Activated CD4-positive, CD25-positive, alpha-beta regulatory T cell treated with anti-CD3 and anti-CD28 coated beads, Interleukin-2, amount 50 U/mL, for 72 hours (primary cell): Measurements from ENCODE around the gene PDLIM1.

Experiments
- DNase-seq: peaks from one replicate; pipeline ENCODE4 v3.0.0; 2021

Gene PDLIM1

DNA sequence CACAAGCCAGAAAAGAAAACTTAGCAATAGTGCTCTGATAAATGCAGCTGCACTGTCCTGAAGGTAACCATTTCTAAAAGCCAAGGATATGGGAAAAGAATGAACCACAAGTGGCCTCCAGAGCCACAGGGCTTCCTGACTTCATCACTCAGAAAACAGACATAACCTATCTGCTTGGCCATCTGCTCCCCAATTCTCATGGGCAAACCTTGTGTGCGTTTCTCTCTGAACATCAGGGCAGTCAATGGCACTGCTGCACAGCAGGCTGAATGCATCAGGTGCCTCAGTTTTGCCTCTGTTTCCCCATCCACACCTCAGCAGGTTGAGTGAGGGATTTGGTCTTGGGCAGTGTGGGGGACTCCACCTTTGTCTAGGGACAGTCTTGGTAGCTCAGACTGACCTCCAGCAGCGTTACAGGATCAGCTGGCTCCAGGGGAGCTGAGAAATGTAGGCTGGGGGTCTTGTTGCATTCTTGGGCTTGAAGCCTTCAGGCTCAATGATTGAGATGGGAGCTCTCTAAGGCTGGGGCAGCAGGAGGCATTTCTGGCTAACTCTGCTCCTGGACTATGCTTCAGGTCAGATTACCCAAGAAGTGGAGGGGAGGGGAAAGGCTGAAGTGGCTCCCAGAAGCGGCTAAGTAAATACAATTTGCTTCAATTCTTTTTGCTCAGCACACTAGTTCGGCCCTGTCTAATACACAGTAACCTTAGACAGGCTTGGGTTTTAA, 23.6 kb upstream of the PDLIM1 start:
- DNase-seq = no peak

DNA sequence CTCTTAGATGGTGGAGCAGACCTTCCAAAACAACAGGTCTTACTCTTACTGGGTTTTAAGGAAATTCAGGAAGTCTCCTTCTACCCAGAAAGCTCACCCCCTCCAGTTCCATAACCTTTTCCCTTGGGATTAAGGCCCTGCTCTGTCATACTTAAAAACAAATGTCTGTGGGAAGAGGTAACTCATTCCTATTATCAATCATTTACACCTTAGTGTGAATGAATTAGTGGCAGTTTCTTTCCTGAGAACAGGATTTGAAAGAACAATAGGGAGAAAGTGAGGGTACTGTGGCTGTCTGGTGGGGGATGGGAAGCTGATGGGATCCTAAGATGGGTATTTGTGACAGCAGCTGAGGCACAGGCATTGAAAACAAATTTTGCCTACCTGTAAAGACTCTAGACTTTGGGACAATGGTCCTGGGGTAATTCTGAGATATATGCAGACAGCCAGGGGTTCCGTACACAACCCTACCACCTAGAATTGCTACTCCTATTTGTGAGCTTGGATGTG, 22.2 kb upstream of the PDLIM1 start:
- no peak for DNase-seq

DNA sequence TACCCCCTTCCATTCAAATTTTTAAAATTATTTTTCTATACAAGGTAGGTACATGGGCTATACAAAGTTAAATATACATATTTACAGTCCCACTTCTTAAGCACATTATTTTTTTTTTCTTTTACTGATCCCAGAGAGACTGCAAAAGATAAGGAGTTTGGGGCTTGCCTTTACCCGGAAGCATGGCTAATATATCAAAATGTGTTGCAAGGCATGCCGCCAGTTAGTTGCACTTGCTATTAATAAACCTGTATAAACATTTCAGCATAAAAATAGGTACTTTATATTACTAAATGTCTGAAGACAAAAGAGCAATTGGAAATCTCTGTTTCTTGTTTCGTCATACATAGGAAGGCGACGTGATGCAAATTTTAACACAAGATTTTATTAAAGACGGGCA, 21.5 kb upstream of the PDLIM1 start:
- DNase-seq = no peak

DNA sequence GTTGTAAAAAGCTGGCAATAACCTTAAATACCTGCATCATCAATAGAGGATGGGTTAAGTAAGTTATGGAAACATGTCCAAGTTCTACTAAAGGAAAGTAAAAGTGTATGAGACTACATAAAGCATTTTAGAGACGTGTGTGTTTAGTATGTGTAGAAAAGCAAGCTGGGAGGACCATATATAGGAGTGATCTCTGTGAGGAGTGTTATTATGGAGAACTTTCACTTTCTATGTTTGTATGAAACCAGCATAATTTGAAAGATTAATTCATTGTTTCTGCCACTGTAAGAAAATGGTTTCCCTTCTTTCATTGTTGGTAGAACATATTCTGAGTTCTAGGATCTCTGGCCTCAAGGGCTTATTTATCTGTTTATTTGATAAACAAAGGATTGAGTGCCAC, 19.2 kb upstream of the PDLIM1 start:
- DNase-seq = no peak

DNA sequence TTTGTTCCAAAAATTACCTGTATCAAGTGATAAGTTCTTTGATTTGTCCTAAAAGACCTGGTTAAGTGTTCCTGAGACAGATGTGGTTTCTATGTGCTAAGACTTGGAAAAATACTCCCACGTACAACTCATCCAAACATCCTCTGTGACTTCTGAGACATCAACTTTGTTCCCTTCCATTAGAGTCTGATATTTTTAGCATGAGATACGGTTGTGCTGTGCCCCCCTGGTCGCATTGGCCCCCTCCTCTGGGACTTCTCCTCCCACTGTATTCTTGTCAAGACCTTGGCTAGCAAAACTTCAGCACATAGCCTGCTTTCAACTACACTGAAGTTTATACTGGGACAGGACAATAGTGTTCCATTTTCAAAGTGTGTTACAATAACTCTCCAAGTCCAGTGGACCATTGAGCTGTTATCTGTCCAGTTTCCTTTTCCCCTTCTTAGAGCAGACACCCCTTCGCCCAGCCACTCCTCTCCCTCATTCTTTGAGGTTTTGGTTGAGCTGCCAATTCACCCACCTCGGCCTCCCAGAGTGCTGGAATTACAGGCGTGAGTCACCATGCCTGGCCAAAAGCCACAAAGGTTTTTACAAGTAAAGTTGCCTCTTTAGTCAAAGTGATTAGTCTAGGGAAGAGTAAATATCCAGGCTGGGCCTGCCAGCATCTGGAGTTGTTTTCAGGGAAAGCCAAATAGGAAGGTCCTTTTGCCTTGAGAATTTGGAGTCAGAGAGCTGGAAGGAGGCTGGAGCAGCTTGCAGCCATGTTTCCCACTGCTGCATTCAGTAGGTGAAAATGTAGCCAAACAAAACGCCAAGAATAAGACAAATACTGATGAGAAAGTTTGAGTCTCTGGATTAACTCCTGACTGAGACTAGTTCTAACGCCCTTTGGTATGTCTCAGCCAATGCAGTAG, 17.8 kb upstream of the PDLIM1 start:
- no peak for DNase-seq

DNA sequence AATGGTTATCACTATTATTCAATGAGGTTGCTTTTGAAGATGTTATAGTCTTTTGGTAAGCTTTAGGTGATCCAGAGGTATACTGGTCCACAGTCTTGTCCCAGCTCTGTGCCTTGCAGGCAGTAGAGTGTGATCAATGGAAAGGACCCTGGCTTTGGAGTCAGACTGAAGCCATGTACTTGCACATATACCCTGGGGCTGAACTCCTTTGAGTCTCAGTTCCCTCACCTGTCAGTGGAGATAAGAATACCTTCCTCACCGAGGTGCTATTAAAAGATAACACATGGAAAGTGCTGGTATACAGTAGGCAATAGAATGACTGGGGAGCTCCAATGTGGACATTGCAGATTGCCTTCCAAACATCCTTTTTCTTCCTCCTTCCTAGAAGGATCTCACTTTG, 16.0 kb upstream of the PDLIM1 start:
- DNase-seq = no peak

DNA sequence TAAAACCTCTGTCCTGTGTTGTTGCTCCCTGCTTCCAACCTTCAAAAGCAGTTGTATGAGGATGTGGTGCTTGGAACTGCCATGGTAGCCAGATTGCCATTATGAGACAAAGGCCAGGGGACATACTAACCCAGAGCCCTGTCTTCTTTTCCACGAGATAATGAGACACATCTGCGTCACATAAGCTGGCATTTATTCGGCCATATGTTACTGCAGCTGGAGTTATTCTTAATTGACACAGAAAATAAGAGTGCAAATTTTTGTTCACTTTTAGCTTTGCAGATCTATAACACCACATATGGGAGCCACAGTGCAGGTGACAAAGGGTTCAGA, 15.5 kb upstream of the PDLIM1 start:
- DNase-seq = no peak

DNA sequence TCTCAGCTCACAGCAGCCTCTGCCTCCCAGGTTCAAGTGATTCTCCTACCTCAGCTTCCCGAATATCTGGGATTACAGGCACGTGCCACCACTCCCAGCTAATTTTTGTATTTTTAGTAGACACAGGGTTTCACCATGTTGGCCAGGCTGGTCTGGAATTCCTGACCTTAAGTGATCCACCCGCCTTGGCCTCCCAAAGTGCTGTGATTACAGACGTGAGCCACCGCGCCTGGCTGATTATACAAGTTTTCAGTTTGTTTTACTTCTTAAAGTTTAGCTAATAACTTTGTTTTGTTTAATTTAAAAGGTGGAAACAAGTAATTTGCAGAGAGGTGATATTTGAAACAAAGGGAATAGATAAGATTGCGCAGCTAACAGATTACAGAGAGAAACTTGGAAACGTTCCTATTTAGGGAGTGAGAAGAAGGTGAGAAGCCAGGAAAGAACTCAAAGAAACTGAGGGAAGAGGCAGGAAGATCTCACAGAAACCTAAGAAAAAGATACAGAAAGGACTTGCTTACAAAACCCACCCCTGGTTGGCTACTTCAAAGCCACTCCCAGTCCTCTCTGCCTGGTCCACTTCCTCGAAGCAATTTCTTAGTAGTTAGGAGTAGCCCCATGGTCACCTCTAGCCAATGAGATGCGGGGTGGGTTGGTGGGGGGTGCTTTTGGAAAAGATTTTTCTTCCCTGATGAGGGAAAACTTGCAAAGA, 15.0 kb upstream of the PDLIM1 start:
- DNase-seq = no peak

DNA sequence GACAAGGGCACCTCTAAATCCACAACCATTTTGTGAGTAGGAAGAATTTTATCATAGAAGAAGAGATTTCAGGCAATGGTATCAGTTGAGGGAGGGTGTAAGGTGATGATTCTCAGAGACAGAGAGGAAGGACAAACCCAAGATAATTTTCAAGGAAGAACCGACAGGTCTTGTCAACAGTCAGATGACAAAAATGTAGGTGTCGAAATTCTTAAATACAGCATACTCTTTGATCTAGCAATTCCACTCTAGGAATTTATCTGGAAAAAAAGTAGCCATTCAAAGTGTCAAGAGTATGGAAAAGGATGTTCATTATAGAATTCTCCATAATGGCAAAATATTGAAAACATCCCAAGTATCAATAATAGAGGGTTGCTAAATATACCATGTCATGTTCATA, 14.2 kb upstream of the PDLIM1 start:
- no peak for DNase-seq

DNA sequence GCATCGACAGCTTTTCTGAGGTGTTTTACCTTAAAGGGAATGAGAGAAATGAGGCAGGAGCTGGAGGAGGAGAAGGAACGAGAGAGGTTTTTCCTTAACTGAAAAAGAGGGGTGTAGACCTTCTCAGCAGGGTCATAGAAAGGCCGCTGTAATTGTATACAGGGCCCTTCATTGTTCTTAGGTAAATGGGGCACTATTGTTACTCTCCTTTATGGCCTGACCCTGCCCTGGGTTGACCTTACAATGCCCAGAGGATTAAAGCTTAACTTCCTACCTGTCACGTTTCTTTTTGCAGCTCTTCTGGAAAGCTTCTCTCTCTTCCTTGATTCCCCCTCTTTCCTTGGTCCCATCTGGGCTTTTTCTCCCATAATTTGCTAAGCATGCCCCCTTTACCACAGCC, 13.7 kb upstream of the PDLIM1 start:
- no peak for DNase-seq

DNA sequence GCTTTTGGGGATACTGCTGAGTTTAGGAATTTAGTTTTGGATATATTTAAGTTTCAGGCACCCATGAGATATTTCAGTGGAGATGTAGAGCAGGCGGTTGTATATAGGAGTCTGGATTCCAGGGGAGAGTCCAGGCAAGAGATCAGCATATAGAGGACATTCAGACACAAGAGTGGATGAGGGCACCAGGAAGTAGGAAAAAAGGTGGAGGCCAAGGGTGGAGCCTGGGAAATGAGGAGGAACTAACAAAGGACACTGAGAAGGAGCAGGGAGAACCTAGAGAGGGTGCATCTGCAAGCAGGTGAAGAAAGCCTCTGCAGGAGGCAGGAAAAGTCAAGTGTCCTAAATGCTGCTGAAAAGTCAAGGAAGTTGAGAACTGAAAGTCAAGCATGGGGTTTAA, 13.1 kb upstream of the PDLIM1 start:
- DNase-seq = no peak

DNA sequence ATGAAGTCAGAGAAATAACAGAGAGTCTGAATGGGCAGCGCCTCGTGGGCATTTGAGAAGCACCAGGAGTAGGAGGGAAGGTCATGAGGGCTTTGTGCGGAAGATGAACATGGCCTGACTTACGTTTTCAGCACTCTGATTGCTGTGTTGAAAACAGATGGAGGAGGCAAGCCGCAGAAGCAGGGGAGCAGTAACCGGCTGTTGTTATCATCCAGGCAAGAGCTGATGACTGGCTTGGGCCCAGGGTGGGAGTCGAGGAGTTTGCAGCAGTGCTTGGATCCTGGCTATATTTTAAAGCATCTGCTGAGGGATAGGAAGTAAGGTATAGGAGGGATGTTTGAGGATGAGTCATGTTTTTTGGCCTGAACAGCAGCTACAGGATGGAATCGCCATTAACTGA, 12.7 kb upstream of the PDLIM1 start:
- no peak for DNase-seq

DNA sequence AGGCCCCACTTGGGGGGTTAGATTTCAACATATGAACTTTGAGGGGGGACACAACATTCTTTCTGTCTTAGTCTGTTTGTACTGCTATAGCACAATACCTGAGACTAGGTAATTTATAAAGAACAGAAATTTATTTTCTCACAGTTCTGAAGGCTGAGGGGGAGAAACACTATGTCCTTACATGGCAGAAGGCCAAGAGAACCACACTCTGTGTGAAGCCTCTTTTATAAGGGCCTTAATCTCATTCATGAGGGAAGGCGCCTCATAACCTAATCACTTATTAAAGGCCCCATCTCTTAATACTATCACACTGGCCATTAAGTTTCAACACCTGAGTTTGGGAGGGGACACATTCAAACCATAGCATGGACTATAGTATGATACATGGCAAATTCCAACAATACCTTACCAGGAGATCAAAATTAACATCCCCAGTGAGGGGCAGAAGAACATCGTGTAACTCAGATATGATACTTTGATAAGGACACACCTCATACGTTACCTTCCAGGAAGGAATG, 9.3 kb upstream of the PDLIM1 start:
- DNase-seq = no peak

DNA sequence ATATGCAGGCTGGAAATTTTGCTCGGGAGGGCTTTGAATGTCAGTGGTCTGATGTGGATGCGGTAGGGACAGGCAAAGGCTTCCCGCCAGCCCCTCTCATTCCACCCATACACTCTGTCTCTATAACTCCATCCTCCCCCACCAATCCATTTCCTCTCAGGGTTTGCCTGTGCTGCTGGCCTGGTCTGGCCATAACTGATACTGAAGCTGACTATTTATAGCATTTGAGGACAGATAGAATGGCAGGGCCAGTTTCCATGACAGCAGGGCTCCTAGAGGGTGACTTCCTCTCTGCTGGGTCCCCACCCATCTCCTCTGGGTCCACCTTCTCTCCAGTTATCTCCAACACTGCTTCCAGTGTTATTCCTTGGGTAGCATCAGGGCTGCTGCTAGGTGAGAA, 6.6 kb upstream of the PDLIM1 start:
- no peak for DNase-seq

DNA sequence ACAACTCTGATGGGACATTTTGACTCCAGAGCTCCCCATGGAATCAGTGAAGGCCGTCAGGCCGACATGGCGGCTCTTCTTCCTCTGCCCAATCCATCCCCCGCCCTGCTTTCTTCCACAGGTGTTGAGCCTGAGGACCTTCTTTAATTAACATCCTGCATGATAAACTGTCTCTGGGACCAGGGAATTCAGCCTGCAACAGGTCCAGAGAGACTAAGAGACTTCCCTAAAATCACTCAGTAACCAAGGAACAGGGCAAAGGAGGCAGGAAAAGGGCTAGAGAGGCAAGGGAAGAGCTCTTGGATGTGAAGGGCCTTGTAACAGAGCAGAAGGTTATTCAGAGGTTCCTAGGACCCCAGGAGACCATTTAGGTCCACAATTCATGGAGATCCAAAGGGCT, 6.0 kb upstream of the PDLIM1 start:
- DNase-seq = no peak

DNA sequence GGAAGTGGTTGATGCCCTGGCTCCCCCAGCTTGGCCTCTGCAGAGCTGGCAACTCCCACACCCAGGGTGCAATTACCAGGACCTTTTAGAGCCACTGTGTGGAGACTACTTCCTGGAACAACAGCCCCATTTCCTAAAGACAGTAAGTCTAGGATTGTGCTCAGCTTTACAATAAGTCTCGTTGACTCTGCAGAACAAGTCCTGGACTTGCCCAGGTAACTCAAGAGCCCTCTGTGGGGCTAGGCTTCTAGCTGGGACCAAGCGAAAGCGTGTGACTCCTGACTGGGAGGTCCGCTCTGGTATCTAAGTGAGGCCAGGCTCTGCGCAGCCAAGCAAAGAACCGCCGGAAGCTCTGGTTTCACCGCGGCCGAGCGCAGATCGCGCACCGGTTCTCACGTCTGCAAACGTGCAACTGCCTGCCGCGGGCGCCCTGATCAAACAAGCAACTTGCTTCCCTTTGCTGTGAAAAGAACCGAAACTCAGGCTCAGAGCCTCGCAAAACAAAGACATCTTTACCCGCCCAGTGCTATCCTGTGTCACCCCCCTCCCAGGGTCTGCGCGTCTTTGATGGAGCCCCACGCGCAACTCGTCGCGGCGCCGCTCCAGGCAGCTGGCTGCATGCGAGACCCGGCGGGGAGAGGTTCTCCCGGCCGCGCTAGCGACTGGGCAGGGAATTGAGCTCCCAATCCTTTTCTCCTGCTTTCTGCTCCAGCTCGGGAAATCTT, 4.4 kb upstream of the PDLIM1 start:
- peak; percentile 46 for DNase-seq

DNA sequence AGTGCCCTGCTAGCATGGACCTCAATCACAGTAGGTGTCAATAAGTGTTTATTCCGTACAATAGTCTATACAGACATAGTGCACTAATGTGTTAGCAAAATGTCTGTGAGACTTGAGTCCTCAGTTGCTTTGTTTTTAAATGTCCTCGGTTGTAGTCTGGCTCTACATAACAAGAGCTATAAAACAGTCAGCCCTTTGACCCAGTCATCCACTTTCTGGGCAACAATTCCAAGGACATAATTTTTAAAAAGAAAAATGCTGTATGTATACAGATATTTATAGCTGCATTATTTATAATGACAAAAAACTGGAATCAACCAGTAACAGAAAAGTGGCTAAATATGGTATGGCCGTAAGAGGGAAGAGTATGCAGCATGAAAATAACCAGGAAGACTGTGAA, 2.8 kb upstream of the PDLIM1 start:
- DNase-seq = no peak

DNA sequence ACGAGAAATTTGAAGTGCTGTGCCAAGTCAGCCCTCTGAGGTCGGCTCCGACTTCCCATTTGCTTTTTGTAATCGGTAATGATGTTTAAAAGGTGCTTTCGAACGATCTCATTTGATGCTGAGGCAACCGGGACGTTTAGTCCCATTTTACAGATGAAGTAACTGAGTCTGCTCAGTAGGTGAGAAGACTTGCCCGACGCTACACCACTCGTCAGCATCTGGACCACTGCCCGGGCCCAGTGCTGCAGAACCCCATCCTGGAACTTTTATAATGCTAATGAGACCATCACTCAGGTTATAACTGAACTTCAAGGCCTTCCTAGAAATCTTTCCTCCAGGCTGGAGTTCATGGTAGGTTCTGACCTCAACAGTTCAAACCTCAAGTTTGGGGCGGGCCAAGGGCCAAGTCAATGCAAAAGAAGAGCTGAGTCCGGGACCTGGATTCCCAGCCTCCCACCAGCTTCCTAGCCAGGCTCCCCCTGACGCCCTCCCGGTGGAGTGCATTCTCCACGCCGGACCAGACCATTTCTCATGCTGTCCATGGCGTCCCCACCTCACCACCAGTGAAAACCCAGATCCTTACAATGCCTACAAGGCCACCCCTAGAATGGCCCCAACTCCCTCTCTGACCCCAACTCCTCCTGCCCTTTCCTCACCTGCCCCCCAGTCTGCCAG, 699 bp upstream of the PDLIM1 start:
- no peak for DNase-seq

DNA sequence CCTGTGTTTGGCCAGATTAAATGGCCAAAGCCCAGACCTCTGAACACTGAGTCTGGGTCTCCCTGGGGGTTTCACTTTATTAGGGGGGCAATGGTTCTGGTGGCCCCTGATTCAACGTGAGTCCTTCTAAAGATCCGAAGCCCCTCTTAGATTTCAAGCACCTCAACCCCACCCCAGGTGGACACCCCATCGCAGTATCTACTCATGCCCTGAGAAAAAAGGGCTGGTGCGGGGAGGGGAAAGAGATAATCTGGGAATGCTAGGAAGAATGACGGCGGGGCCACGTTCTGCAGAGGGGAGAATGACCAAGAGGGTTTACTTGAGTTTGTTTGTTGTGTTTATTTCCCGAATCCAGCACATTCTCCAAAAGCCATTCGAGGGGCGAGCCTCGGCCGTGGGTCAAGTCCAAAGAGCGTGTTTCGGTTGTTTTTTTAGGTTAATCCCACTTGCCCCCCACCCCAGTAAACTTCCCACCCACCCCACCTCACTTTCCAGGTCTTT, 832 bp downstream of the PDLIM1 start:
- DNase-seq = no peak

DNA sequence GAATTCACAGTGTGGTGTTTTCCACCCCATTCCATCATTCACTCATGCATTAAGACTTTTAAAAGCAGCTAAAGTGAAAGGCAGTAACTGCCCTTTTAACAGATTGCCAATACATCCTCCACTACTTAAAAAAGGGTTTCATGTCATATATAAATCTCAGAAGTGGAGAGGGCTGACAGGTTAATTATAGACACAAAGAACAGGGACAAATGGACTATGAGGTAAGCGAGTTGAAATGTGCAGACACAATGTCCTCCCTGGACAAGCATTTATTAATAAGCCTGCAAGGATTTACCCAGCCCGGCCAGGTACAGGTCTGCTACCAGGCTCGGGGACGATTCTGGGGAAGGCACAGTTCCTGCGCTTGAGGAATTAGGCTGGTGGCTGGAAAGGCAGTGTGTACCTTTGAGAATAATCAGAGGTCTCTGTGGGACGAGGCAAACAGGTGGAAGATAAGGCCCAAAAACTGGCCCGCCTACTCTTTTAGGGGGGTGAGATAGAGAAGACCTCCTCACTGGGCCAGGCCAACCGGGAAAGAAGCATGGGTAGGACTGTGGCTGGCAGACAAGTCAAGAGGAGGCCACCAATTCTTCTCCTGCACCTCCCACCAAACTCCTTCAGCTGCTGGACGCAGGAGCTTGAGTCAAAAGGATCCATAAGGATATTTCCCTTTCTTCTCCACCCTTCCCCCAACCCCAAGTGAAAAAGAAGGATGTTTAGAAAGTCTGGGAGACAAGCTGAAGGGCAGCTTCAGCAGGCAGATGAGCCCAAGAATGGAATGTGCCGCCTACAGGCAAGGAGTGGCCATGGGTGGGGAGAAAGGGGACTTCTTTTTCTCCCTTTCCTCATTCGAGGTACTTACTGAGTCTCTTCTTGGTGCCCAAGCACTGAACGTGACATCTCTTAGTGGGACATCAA, 1.5 kb downstream of the PDLIM1 start:
- DNase-seq = no peak

DNA sequence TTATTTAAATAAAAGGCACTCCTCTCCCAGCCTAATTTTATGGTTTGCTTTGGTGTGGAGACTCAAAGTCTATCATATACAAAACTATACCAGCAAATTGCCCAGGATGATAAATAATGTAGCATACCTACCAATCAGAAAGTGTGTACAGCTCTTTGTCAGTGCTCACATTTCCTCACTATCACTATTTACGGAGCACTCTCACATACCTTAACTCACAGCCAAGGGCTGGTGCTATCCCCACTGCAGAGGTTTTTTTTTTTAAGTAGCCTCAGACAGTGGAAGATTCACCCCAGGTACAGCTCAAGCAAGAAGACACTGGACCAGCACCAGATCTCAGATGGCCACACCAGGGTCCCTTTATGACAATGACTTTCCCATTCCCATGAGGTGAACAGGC, 2.5 kb downstream of the PDLIM1 start:
- DNase-seq = no peak
